HAP-1 (cell line): ENCODE results near the gene CELSR1.

ENCODE experiments used
- DNase-seq, 2 experiments: peaks; one replicate each; pipeline ENCODE4 v3.0.0-alpha.2; 2016 to 2020; ENCODE audit warnings: low spot score in 2 of 2
- H3K27me3 ChIP-seq: fragments of 250-450 bp; sonication (Bioruptor Pico); 2 replicates; pipeline ENCODE4 v1.5.1; 2020; ENCODE audit warnings: low read depth, mild to moderate bottlenecking, moderate library complexity
- H3K36me3 ChIP-seq: fragments of 250-450 bp; sonication (Bioruptor Pico); replicated peaks from 2 replicates; pipeline ENCODE4 v1.5.1; 2020; ENCODE audit warnings: mild to moderate bottlenecking
- H3K4me1 ChIP-seq: fragments of 250-450 bp; sonication (Bioruptor Pico); 2 replicates; pipeline ENCODE4 v1.5.1; 2020; ENCODE audit warnings: mild to moderate bottlenecking
- H3K4me3 ChIP-seq: fragments of 250-450 bp; sonication (Bioruptor Pico); 2 replicates; pipeline ENCODE4 v1.5.1; 2020; ENCODE audit warnings: mild to moderate bottlenecking, moderate library complexity
- H3K9me3 ChIP-seq: fragments of 250-450 bp; sonication (Bioruptor Pico); 2 replicates; pipeline ENCODE4 v1.5.1; 2020; ENCODE audit warnings: mild to moderate bottlenecking, moderate library complexity
- in situ Hi-C: fragments of 300-500 bp; cut with MboI; formaldehyde crosslinking; loops from 3 replicates; pipeline ENCODE4 v1.14.3; 2020; ENCODE audit warnings: low sequenced_read_pairs, inconsistent platforms, mixed read lengths

CELSR1 gene

GRCh38 chr22:46340676-46341075, 196.7 kb downstream of the CELSR1 start:
- in situ Hi-C loops, result no loop called here
- Histone ChIP-seq H3K27me3 (no peaks in the 10 kb centered on the region), H3K4me1 (peaks cover 8% of the 10 kb centered on the region), H3K9me3 (no peaks in the 10 kb centered on the region; the same call in 1 of the 2 replicates), H3K36me3 (peaks cover 88% of the 10 kb centered on the region), H3K4me3 (no peak overlapping the region)
- no peak for DNase-seq

DNA sequence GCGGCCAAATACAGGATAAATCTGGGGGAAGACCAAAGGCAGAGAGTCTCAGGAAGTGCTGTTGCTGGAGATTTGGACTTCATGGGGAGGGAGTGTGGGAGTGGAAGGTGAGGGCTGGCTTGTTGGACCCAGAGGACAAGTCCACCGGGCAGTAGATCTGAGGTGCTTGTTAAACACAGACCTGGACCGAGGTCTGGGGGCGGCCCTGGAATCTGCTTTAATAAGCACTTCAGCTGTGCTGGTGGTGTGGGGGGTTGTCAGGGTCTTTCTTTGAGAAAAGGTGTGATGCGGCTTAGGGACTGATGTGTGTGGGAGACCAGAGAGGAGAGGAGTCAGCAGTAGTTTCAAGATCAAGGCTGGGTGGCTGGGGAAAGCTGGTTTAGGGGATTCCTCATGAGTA, 197.5 kb downstream of the CELSR1 start:
- Histone ChIP-seq H3K36me3 (peaks cover 83% of the 10 kb centered on the region), H3K9me3 (no peaks in the 10 kb centered on the region; the same call in 1 of the 2 replicates), H3K4me1 (peaks cover 9% of the 10 kb centered on the region), H3K27me3 (no peaks in the 10 kb centered on the region), H3K4me3 (no peak overlapping the region)
- no peak for DNase-seq
- in situ Hi-C loops, result no loop called here

DNA sequence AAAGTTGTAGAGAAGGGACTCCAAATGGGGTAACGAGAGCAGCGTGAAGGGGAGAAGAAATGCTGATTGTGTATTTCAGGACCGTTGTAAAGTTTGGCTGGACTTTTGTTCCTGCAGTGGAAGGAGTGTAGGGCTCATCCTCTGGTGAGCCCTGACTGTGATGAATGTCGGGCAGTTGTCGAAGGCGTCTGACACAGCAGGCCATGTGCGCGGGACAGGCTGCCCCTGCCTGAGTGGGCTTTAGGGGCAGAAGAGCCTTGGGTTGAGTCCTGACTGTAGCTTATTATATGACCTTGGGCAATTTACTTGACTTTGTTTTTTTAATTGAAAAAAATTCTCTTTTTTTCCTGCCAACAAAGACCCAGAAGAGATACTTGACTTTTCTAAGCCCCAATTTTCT, 198.8 kb downstream of the CELSR1 start:
- Histone ChIP-seq H3K36me3 (peaks cover 69% of the 10 kb centered on the region), H3K4me3 (no peak overlapping the region), H3K9me3 (no peaks in the 10 kb centered on the region; the same call in 1 of the 2 replicates), H3K27me3 (no peaks in the 10 kb centered on the region), H3K4me1 (peaks cover 11% of the 10 kb centered on the region)
- no peak for DNase-seq
- in situ Hi-C loops, result no loop called here

DNA sequence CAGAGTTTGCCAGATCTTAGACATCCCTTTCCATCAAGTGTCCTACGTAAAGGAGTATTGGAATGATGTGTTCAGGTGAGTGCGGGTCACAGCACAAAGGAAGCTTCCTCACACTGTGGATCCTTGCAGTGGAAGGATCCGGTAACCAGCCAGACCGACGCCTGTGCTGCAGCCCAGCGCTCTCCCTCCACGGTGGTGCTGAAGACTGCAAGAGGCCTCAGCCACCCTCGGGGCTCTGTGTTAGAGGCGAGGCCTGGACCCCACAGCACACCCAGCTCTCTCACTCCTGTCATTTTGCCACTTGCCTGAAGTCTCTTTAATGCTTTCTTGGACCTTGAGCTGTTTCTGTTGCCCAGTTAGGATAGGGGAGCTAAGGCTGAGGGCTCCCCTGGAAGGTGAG, 199.6 kb downstream of the CELSR1 start:
- Histone ChIP-seq H3K4me3 (no peak overlapping the region), H3K27me3 (no peaks in the 10 kb centered on the region), H3K4me1 (peaks cover 11% of the 10 kb centered on the region), H3K36me3 (peaks cover 66% of the 10 kb centered on the region), H3K9me3 (no peaks in the 10 kb centered on the region; the same call in 1 of the 2 replicates)
- in situ Hi-C loops, result no loop called here
- no peak for DNase-seq

GRCh38 chr22:46336119-46337078, 201.0 kb downstream of the CELSR1 start:
- H3K27me3 ChIP-seq, result no peaks in the 10 kb centered on the region
- H3K4me1 ChIP-seq, result peaks cover 11% of the 10 kb centered on the region
- DNase-seq, result peak; percentile 11 to 39
- H3K36me3 ChIP-seq, result peaks cover 62% of the 10 kb centered on the region
- in situ Hi-C loops, result no loop called here
- peak overlapping the region; percentile 95 for H3K4me3 ChIP-seq
- no peaks in the 10 kb centered on the region; the same call in 1 of the 2 replicates for H3K9me3 ChIP-seq

DNA sequence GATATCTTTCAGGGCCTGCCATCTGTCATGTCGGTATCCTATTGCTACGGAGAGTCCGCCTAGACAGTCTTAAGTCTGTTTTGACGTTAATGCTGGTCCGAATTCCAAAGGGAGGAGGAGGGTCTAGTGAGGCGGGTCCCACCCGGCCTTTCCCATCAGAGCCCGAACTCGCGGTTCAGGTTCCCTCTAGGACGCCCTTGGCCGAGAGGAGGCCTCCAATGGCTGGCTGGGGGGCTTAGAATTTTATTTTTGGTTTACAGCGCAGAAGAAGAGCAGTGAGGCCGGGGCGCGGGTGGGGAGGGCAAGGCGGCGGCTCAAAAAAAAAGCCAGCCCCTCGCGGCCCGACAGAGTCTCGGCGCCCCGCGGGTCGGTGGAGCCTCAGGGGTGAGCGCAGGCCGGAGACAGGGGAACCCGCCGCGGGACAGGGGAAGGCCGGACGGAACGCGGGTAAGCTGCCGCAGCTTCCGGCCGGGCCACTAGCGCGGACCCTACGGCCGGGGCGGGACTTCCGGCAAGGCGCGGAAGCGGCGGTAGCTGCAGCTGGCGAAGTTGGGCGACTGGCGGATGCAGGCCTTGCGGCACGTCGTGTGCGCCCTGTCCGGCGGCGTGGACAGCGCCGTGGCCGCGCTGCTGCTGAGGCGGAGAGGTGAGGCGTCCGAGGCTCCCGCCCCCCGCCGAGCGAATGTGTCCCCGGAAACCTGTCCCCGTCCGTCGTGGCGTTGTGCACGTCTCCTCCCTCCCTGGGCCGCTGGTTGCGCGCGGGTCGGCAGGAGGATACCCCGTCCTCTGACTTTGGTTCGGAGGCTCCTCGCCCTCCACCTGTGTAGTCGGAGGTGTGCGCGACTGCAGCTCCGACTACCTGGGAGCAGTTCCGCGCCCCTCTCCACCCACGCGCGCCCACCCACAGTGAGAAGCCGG, 202.0 kb downstream of the CELSR1 start, which contains the start of gene TRMU:
Gene TRMU (plus strand): TSS at position 514 of the 918 bp plus-strand sequence. CDS start 51 bp downstream, at position 565.
- Histone ChIP-seq H3K9me3 (no peaks in the 10 kb centered on the region; the same call in 1 of the 2 replicates), H3K4me3 (peak within 1 kb of the TSS; percentile 95), H3K27me3 (no peaks in the 10 kb centered on the region), H3K36me3 (peaks cover 62% of the 10 kb centered on the region), H3K4me1 (peaks cover 11% of the 10 kb centered on the region)
- in situ Hi-C loops, result no loop called here
- DNase-seq, result peak; percentile 82 to 89

DNA sequence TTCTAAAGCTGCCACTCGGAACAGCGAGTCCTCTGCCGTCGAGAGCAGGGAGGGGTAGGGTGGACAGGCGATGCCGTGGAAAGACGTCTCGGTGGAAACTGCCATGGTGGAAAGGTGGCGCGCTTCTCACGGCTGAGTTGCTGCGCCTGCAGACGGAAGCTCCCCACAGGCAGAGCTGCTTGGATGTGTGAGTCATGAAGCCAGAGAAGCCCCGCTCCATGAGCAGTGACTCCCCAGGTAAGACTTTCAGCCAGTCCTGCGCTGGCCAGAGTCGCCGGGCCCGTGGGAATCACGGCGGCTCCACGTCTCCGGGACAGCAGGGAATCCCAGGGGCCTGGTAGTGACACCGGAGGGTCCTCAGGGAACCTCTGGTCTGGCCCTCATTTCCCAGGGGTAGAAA, 205.9 kb downstream of the CELSR1 start:
- no peaks in the 10 kb centered on the region; the same call in 1 of the 2 replicates for H3K9me3 ChIP-seq
- in situ Hi-C loops, result no loop called here
- H3K4me1 ChIP-seq, result peaks cover 3% of the 10 kb centered on the region
- peaks cover 62% of the 10 kb centered on the region for H3K36me3 ChIP-seq
- no peaks in the 10 kb centered on the region for H3K27me3 ChIP-seq
- DNase-seq, result no peak
- H3K4me3 ChIP-seq, result no peak overlapping the region

- in situ Hi-C loops, result no loop called here
- peaks cover 64% of the 10 kb centered on the region for H3K36me3 ChIP-seq
- DNase-seq, result no peak
Measured at GRCh38 chr22:46330426-46330825, 207.0 kb downstream of the CELSR1 start.

DNA sequence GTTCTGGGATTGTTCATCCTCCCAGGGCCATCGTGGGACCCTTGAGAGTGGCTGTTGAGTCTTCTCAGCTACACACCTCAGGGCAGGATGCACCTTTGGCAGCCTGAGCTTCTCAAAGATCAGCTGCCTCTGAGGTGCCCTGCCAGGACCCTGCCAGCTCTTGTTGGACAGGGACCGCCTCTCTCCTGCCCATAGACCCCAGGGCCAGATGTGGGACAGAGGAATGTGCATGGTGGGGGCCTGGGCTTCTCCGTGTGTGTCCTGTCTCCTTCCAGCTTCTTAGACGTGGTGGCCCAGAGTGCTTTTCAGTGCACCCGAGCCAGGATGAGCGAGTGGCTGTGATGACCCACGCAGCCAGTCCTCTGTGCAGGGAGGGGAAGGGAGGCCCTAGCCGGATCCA, 207.8 kb downstream of the CELSR1 start:
- H3K4me1 ChIP-seq, result no peaks in the 10 kb centered on the region
- H3K9me3 ChIP-seq, result no peaks in the 10 kb centered on the region
- no peak for DNase-seq
- H3K27me3 ChIP-seq, result no peaks in the 10 kb centered on the region
- in situ Hi-C loops, result loop anchor here (10.0 kb wide), 1 partner anchor 335 kb away; no protein-coding TSS in a partner anchor
- H3K4me3 ChIP-seq, result no peak overlapping the region
- H3K36me3 ChIP-seq, result peaks cover 72% of the 10 kb centered on the region

More at GRCh38 chr22:46330426-46330825, 207.0 kb downstream of the CELSR1 start:
- Histone ChIP-seq H3K4me1 (peaks cover 3% of the 10 kb centered on the region), H3K9me3 (no peaks in the 10 kb centered on the region), H3K4me3 (no peak overlapping the region), H3K27me3 (no peaks in the 10 kb centered on the region)

- Histone ChIP-seq H3K4me3 (no peak overlapping the region), H3K36me3 (peaks cover 81% of the 10 kb centered on the region)
- in situ Hi-C loops, result loop anchor here (10.0 kb wide), 1 partner anchor 334 kb away; no protein-coding TSS in a partner anchor
Measured at GRCh38 chr22:46328797-46329196, 208.6 kb downstream of the CELSR1 start.

GRCh38 chr22:46327691-46328465, 209.5 kb downstream of the CELSR1 start:
- in situ Hi-C loops, result loop anchor here (10.0 kb wide), 1 partner anchor 333 kb away; no protein-coding TSS in a partner anchor
- no peak overlapping the region for H3K4me3 ChIP-seq
- no peaks in the 10 kb centered on the region for H3K9me3 ChIP-seq
- H3K27me3 ChIP-seq, result no peaks in the 10 kb centered on the region
- H3K4me1 ChIP-seq, result no peaks in the 10 kb centered on the region
- no peak for DNase-seq
- peaks cover 90% of the 10 kb centered on the region for H3K36me3 ChIP-seq

More at GRCh38 chr22:46328797-46329196, 208.6 kb downstream of the CELSR1 start:
- H3K27me3 ChIP-seq, result no peaks in the 10 kb centered on the region
- no peaks in the 10 kb centered on the region for H3K4me1 ChIP-seq
- DNase-seq, result no peak
- no peaks in the 10 kb centered on the region for H3K9me3 ChIP-seq

- in situ Hi-C loops, result loop anchor here (10.0 kb wide), 1 partner anchor 331 kb away; no protein-coding TSS in a partner anchor
- Histone ChIP-seq H3K27me3 (no peaks in the 10 kb centered on the region), H3K4me3 (no peak overlapping the region), H3K36me3 (peaks cover 90% of the 10 kb centered on the region), H3K4me1 (no peaks in the 10 kb centered on the region), H3K9me3 (no peaks in the 10 kb centered on the region)
- no peak for DNase-seq
Measured at GRCh38 chr22:46326066-46326680, 211.2 kb downstream of the CELSR1 start.
